MCF 10A (cell line): ENCODE data around the gene STK32B. TPM values are rescaled to one million over a fixed set of nuclear protein-coding genes. Genes with fewer than 3 reads are reported as not detected.

Experiments used
- BruUV-seq: library from RNA; stranded (reverse); fragments of 400-500 nt; replicated peaks from 2 replicates; lab custom pipeline; 2021; lab: Mats Ljungman, UMichigan
- CTCF ChIA-PET: fragments of 300-600 bp; sonication (Branson Sonifier 250); formaldehyde crosslinking; extraction: SDS; loops from one replicate; lab custom pipeline; 2021; ENCODE audit warnings: antibody characterized with exemption, inconsistent platforms; lab: Yijun Ruan, JAX
- POLR2A ChIA-PET: fragments of 300-600, 350-650 bp; sonication (Branson Sonifier 250); formaldehyde crosslinking; extraction: SDS; loops from one replicate; lab custom pipeline; 2020; ENCODE audit warnings: antibody characterized with exemption, inconsistent platforms; lab: Yijun Ruan, JAX
- DNase-seq: peaks from one replicate; pipeline ENCODE4 v3.0.0-alpha.2; 2018; ENCODE audit not compliant: unreplicated experiment
- H3K27ac Mint-ChIP-seq: one replicate; pipeline ENCODE4 v1.8.0; 2022; ENCODE audit warnings: mild to moderate bottlenecking, low read depth, mixed read lengths; ENCODE audit not compliant: unreplicated experiment
- H3K27me3 Mint-ChIP-seq: one replicate; pipeline ENCODE4 v1.8.0; 2022; ENCODE audit warnings: mixed read lengths; ENCODE audit not compliant: insufficient read depth, unreplicated experiment
- H3K36me3 Mint-ChIP-seq: one replicate; pipeline ENCODE4 v1.8.0; 2022; ENCODE audit warnings: mild to moderate bottlenecking, moderate library complexity, mixed read lengths; ENCODE audit not compliant: insufficient read depth, unreplicated experiment
- H3K4me1 Mint-ChIP-seq: one replicate; pipeline ENCODE4 v1.8.0; 2022; ENCODE audit warnings: mixed read lengths; ENCODE audit not compliant: insufficient read depth, unreplicated experiment
- H3K4me3 Mint-ChIP-seq: one replicate; pipeline ENCODE4 v1.8.0; 2022; ENCODE audit warnings: mild to moderate bottlenecking, moderate library complexity, mixed read lengths; ENCODE audit not compliant: unreplicated experiment
- H3K9me3 Mint-ChIP-seq: one replicate; pipeline ENCODE4 v1.8.0; 2022; ENCODE audit warnings: mixed read lengths; ENCODE audit not compliant: unreplicated experiment
- CTCF ChIP-seq: fragments of 200-600 bp; IDR thresholded peaks from one replicate; pipeline ENCODE4 v1.8.0; 2022; ENCODE audit warnings: antibody characterized with exemption, mild to moderate bottlenecking; ENCODE audit not compliant: unreplicated experiment
- intact Hi-C: fragments of 100-400 bp; cut with micrococcal nuclease; formaldehyde crosslinking; loops from 2 replicates; pipeline ENCODE4 v1.14.1; 2022
- total RNA-seq: library from RNA; stranded (reverse); gene quantifications from 2 replicates; pipeline ENCODE4 v1.2.3, GENCODE V29; 2022

The STK32B gene
- total RNA-seq, 1 experiment from 2014 or later, result not detected

- peaks cover 9% of the 10 kb centered on the region for H3K9me3 Mint-ChIP-seq
- no peak for TF ChIP-seq CTCF
- H3K36me3 Mint-ChIP-seq, result peaks cover under 1% of the 10 kb centered on the region
- ChIA-PET CTCF (interaction anchor here (0.6 kb wide), 1 partner anchor 31 kb away, joined by 3 read pairs; no protein-coding TSS in a partner anchor), POLR2A (no interaction called here)
- no TSS peak for BruUV-seq
- no peak overlapping the region for H3K4me3 Mint-ChIP-seq
- no peak overlapping the region for H3K27ac Mint-ChIP-seq
- H3K27me3 Mint-ChIP-seq, result no peaks in the 10 kb centered on the region
- DNase-seq, result no peak
- intact Hi-C loops, result no loop called here
- H3K4me1 Mint-ChIP-seq, result no peaks in the 10 kb centered on the region
These were observed 494.0 kb downstream of the STK32B start for GRCh38 chr4:5545271-5545670.

GRCh38 chr4:5547651-5548249 lies 496.5 kb downstream of the STK32B start:
- peaks cover 30% of the 10 kb centered on the region for H3K9me3 Mint-ChIP-seq
- no peaks in the 10 kb centered on the region for H3K27me3 Mint-ChIP-seq
- H3K36me3 Mint-ChIP-seq, result peaks cover 7% of the 10 kb centered on the region
- TF ChIP-seq CTCF, result no peak
- no TSS peak for BruUV-seq
- intact Hi-C loops, result no loop called here
- POLR2A ChIA-PET, result no interaction called here
- H3K27ac Mint-ChIP-seq, result no peak overlapping the region
- CTCF ChIA-PET, result interaction anchor here (0.6 kb wide), 1 partner anchor 554 kb away, joined by 3 read pairs; no protein-coding TSS in a partner anchor
- DNase-seq, result no peak
- no peaks in the 10 kb centered on the region for H3K4me1 Mint-ChIP-seq
- H3K4me3 Mint-ChIP-seq, result no peak overlapping the region

Other genes with a start within 250 kb of the STK32B start
- 3.6 and 3.9 TPM in 2 replicates for gene MSX1, start 191.8 kb upstream of the STK32B start, total RNA-seq
- gene CYTL1, start 32.0 kb upstream of the STK32B start, total RNA-seq, result not detected in 2 replicates